PFSK-1 (cell line): ENCODE results near the gene PCCA.

Source experiments
- FOXP2 ChIP-seq: optimal IDR thresholded peaks from 2 replicates; pipeline ENCODE3; 2011; ENCODE audit warnings: borderline replicate concordance, control low read depth, inconsistent platforms; ENCODE audit not compliant: insufficient read depth; ENCODE audit errors: extremely low read length, extremely low read depth
- POLR2AphosphoS5 ChIP-seq: IDR thresholded peaks from 2 replicates; pipeline ENCODE4 v1.6.1; 2012; ENCODE audit warnings: low read depth, mild to moderate bottlenecking, control low read depth, low read length, moderate library complexity
- SIN3A ChIP-seq: IDR thresholded peaks from 2 replicates; pipeline ENCODE4 v1.6.1; 2012; ENCODE audit warnings: mild to moderate bottlenecking, low read length, moderate library complexity, borderline replicate concordance; ENCODE audit not compliant: insufficient read depth
- TAF1 ChIP-seq: IDR thresholded peaks from 2 replicates; pipeline ENCODE4 v1.6.1; 2012; ENCODE audit warnings: low read length, control low read depth, borderline replicate concordance; ENCODE audit not compliant: insufficient read depth
- TF ChIP-seq, protein P1 (sequence below), 2 experiments: IDR thresholded peaks; 2 replicates each; pipeline versions ENCODE4 v1.6.1 to v1.8.0; 2011 to 2012; ENCODE audit warnings: low read depth in 2 of 2, low read length in 2 of 2, control low read depth in 1 of 2, inconsistent platforms in 1 of 2, mild to moderate bottlenecking in 1 of 2, moderate library complexity in 1 of 2; ENCODE audit not compliant: insufficient read depth in 1 of 2

DNA sequence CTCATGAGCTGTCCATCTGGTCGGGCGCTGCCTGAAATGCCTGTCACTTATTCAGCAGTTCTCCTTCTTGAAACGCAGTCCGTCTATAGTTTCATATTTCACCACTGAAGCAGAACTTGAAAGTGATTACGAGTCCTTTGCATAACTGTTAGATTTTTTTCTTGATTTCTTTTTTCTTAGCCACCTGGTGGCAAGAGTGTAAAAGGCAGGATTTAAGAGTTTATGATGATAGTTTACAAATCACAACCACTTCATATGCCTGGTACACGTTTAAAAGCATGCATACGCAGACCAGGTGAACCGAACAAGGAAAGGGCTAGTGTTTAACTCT lies 453.9 kb downstream of the PCCA start:
- no peak for TF ChIP-seq POLR2AphosphoS5
- TF ChIP-seq TAF1 = no peak
- TF ChIP-seq, protein P1, sequence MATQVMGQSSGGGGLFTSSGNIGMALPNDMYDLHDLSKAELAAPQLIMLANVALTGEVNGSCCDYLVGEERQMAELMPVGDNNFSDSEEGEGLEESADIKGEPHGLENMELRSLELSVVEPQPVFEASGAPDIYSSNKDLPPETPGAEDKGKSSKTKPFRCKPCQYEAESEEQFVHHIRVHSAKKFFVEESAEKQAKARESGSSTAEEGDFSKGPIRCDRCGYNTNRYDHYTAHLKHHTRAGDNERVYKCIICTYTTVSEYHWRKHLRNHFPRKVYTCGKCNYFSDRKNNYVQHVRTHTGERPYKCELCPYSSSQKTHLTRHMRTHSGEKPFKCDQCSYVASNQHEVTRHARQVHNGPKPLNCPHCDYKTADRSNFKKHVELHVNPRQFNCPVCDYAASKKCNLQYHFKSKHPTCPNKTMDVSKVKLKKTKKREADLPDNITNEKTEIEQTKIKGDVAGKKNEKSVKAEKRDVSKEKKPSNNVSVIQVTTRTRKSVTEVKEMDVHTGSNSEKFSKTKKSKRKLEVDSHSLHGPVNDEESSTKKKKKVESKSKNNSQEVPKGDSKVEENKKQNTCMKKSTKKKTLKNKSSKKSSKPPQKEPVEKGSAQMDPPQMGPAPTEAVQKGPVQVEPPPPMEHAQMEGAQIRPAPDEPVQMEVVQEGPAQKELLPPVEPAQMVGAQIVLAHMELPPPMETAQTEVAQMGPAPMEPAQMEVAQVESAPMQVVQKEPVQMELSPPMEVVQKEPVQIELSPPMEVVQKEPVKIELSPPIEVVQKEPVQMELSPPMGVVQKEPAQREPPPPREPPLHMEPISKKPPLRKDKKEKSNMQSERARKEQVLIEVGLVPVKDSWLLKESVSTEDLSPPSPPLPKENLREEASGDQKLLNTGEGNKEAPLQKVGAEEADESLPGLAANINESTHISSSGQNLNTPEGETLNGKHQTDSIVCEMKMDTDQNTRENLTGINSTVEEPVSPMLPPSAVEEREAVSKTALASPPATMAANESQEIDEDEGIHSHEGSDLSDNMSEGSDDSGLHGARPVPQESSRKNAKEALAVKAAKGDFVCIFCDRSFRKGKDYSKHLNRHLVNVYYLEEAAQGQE (IDR thresholded peaks at IDR 0.05; ENCODE audit: insufficient read depth in 1 of 2, low read depth in 2 of 2, low read length in 2 of 2) = no peak
- no peak for TF ChIP-seq SIN3A
- TF ChIP-seq FOXP2 = no peak
